Brain microvascular endothelial cell (primary cell): ENCODE measurements around the gene PAXX.
"Not testable (repeated sequence)": the region's sequence is repeated elsewhere in the genome, so short reads cannot be mapped to it uniquely, and the experiment has no call there.

Source experiments
- DNase-seq: peaks from one replicate; pipeline ENCODE4 v3.0.0-alpha.2; 2020
- H3K27ac ChIP-seq: fragments of 250-450 bp; sonication (Bioruptor Pico); 2 replicates; pipeline ENCODE4 v1.5.1; 2020; ENCODE audit warnings: mild to moderate bottlenecking, moderate library complexity
- H3K27me3 ChIP-seq: fragments of 250-450 bp; sonication (Bioruptor Pico); replicated peaks from 2 replicates; pipeline ENCODE4 v1.5.1; 2020; ENCODE audit warnings: mild to moderate bottlenecking
- H3K36me3 ChIP-seq: fragments of 250-450 bp; sonication (Bioruptor Pico); replicated peaks from 2 replicates; pipeline ENCODE4 v1.5.1; 2020; ENCODE audit warnings: mild to moderate bottlenecking
- H3K4me3 ChIP-seq: 2 replicates; pipeline ENCODE4 v1.5.1; 2011; ENCODE audit warnings: low read depth, mild to moderate bottlenecking, control low read depth, low read length, moderate library complexity
- CTCF ChIP-seq: IDR thresholded peaks from 2 replicates; pipeline ENCODE4 v1.5.1; 2011; ENCODE audit warnings: low read depth, mild to moderate bottlenecking, moderate library complexity, low read length, control low read depth, inconsistent platforms; ENCODE audit errors: missing control alignments
- in situ Hi-C: cut with HindIII; loops from 2 replicates; pipeline ENCODE4 v1.10.0; 2017; ENCODE audit warnings: low sequenced_read_pairs, low pct_ligation_motif_present

Gene PAXX

DNA sequence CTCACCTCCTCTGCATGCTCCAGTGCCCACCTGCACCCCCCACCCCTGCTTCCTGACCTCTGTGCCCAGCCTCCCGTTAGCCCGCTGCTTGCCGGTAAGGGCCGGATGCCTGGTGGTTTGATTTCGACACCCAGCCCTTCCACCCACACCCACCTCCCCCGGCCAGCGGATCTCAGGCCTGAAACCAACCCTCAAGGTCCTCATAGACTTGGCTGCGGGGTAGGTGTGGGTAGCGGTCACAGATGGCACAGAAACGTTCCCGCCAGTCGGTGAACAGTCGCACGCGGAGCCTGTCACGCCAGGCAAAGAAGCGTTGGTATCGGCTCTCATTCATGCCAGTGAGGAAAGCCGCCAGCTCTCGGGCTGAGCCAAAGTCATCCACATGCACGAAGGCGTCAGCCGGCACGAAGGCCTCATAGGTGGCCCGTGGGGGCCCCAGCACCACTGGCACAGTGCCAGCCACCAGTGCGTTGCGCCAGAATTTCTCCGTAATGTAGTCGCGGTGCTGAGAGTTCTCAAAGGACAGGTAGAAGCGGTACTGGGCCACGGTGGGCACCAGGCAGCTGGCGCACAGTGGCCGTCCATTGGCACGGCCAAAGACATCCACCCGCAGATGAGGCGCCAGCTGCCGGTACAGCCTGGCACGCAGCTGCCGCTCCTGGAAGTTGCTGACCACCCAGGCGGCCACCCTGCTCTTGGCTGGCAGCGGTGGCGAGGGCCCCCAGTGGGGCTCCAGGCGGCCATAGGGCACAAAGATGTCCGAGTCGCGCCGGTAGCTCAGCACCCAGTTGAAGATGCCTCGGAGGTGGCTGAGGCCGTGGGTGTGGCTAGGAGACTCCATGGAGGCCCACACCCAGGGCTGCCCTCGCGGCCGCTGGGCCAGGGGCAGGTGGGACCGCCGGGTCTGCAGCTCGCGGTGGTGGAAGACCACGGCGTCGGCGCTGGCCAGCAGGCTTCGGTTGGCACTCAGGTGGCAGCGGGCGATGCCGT is 38.6 kb downstream of the PAXX start:
- in situ Hi-C loops = loop anchor here (25.0 kb wide), 2 partner anchors 94 to 219 kb away; partner anchors contain the start of genes C8G, FBXW5 and RABL6
- no peak overlapping the region for H3K4me3 ChIP-seq
- DNase-seq = no peak
- H3K27ac ChIP-seq = no peak overlapping the region
- TF ChIP-seq CTCF = no peak
- no peaks in the 10 kb centered on the region for H3K27me3 ChIP-seq
- no peaks in the 10 kb centered on the region for H3K36me3 ChIP-seq

- H3K27ac ChIP-seq = no peak within 1 kb of the TSS
- DNase-seq = no peak
Observed at GRCh38 chr9:137031904-137032640, 39.9 kb downstream of the PAXX start, which contains the start of gene FUT7. Gene FUT7, minus strand, starts transcription at chr9:137032088. Its CDS starts 97 bp downstream, at chr9:137031991.

GRCh38 chr9:137032858-137033257 is 40.6 kb downstream of the PAXX start:
- no peaks in the 10 kb centered on the region for H3K36me3 ChIP-seq
- TF ChIP-seq CTCF = no peak
- no peak overlapping the region for H3K4me3 ChIP-seq
- H3K27me3 ChIP-seq = no peaks in the 10 kb centered on the region
- no peak overlapping the region for H3K27ac ChIP-seq
- DNase-seq = no peak
- in situ Hi-C loops = loop anchor here (25.0 kb wide), 2 partner anchors 96 to 221 kb away; partner anchors contain the start of genes C8G, FBXW5 and RABL6

More at GRCh38 chr9:137031904-137032640, 39.9 kb downstream of the PAXX start, which contains the start of gene FUT7:
- no peak for TF ChIP-seq CTCF
- in situ Hi-C loops = loop anchor here (25.0 kb wide), 2 partner anchors 95 to 220 kb away; partner anchors contain the start of genes C8G, FBXW5 and RABL6
- Histone ChIP-seq H3K36me3 (no peaks in the 10 kb centered on the region), H3K4me3 (no peak within 1 kb of the TSS), H3K27me3 (no peaks in the 10 kb centered on the region)

- H3K36me3 ChIP-seq, H3K27ac ChIP-seq, H3K4me3 ChIP-seq, DNase-seq, H3K27me3 ChIP-seq: not testable (repeated sequence)
- in situ Hi-C loops = loop anchor here (25.0 kb wide), 2 partner anchors 96 to 221 kb away; partner anchors contain the start of genes C8G, FBXW5 and RABL6
Observed at GRCh38 chr9:137033481-137033880, 41.3 kb downstream of the PAXX start.

GRCh38 chr9:137034039-137034708 is 42.0 kb downstream of the PAXX start:
- no peak for TF ChIP-seq CTCF
- in situ Hi-C loops = loop anchor here (25.0 kb wide), 2 partner anchors 97 to 222 kb away; partner anchors contain the start of genes C8G, FBXW5 and RABL6
- H3K36me3 ChIP-seq = peaks cover 7% of the 10 kb centered on the region
- DNase-seq = no peak
- H3K27ac ChIP-seq = no peak overlapping the region
- no peaks in the 10 kb centered on the region for H3K27me3 ChIP-seq
- no peak overlapping the region for H3K4me3 ChIP-seq
